Liver (tissue), 9 donors: ENCODE results near the gene ACSL3. TPM values are rescaled to one million over a fixed set of nuclear protein-coding genes. Genes with fewer than 3 reads are reported as not detected.

Experiments
- DNase-seq: peaks from one replicate; pipeline ENCODE4 v3.0.0-alpha.2; 2017; ENCODE audit warnings: low spot score
- H3K27ac ChIP-seq, 2 donors: one replicate each; pipeline ENCODE4 v1.7.0; 2013; ENCODE audit warnings: inconsistent platforms in 2 of 2, low read length in 2 of 2, control low read depth in 1 of 2, low read depth in 1 of 2, mild to moderate bottlenecking in 1 of 2
- H3K27me3 ChIP-seq, 4 donors: one replicate each; pipeline versions ENCODE4 v1.6.1 to v1.7.0; 2013; ENCODE audit warnings: low read length in 3 of 4, inconsistent platforms in 1 of 4, mild to moderate bottlenecking in 1 of 4, moderate library complexity in 1 of 4; ENCODE audit not compliant: control insufficient read depth in 4 of 4, insufficient read depth in 4 of 4
- H3K36me3 ChIP-seq, 4 donors: one replicate each; pipeline versions ENCODE4 v1.6.1 to v1.7.0; 2013; ENCODE audit warnings: low read length in 3 of 4, mild to moderate bottlenecking in 3 of 4, low read depth in 1 of 4, moderate library complexity in 1 of 4; ENCODE audit not compliant: control insufficient read depth in 4 of 4, insufficient read depth in 3 of 4
- H3K4me1 ChIP-seq, 4 donors: one replicate each; pipeline versions ENCODE4 v1.6.1 to v1.7.0; 2013; ENCODE audit warnings: low read length in 3 of 4, mild to moderate bottlenecking in 3 of 4, moderate library complexity in 1 of 4; ENCODE audit not compliant: control insufficient read depth in 4 of 4, insufficient read depth in 4 of 4
- H3K4me3 ChIP-seq, 3 donors: one replicate each; pipeline versions ENCODE4 v1.6.1 to v1.7.0; 2013; ENCODE audit warnings: low read length in 3 of 3, control low read depth in 1 of 3, low read depth in 1 of 3, mild to moderate bottlenecking in 1 of 3
- H3K9ac ChIP-seq, 2 donors: one replicate each; pipeline ENCODE4 v1.7.0; 2013; ENCODE audit warnings: low read length in 2 of 2, mild to moderate bottlenecking in 2 of 2, moderate library complexity in 2 of 2, control low read depth in 1 of 2, low read depth in 1 of 2
- H3K9me3 ChIP-seq, 4 donors: one replicate each; pipeline versions ENCODE4 v1.6.1 to v1.7.0; 2013; ENCODE audit warnings: low read length in 3 of 4; ENCODE audit not compliant: control insufficient read depth in 4 of 4
- EGR1 ChIP-seq, 2 donors: IDR thresholded peaks; 2 replicates each; pipeline ENCODE4 v1.6.1; 2016 to 2018; ENCODE audit warnings: antibody characterized with exemption in 2 of 2, low read depth in 2 of 2
- FOXA1 ChIP-seq: IDR thresholded peaks from 2 replicates; pipeline ENCODE4 v1.6.1; 2016; ENCODE audit warnings: antibody characterized with exemption
- GABPA ChIP-seq, 2 donors: IDR thresholded peaks in 1 of 2; conservative IDR thresholded peaks in 1 of 2; 2 replicates each; pipeline ENCODE4 v1.6.1; 2016; ENCODE audit warnings: antibody characterized with exemption in 2 of 2, mild to moderate bottlenecking in 1 of 2, moderate library complexity in 1 of 2
- HNF4A ChIP-seq, 2 donors: conservative IDR thresholded peaks; 2 replicates each; pipeline ENCODE4 v1.6.1; 2016; ENCODE audit warnings: antibody characterized with exemption in 2 of 2, mild to moderate bottlenecking in 2 of 2
- HNF4G ChIP-seq: IDR thresholded peaks from 2 replicates; pipeline ENCODE4 v1.6.1; 2016; ENCODE audit warnings: antibody characterized with exemption
- JUND ChIP-seq, 2 donors: IDR thresholded peaks; 2 replicates each; pipeline ENCODE4 v1.6.1; 2016; ENCODE audit warnings: antibody characterized with exemption in 2 of 2
- MAX ChIP-seq: IDR thresholded peaks from 2 replicates; pipeline ENCODE4 v1.6.1; 2016; ENCODE audit warnings: antibody characterized with exemption
- NR2F2 ChIP-seq: IDR thresholded peaks from 2 replicates; pipeline ENCODE4 v1.6.1; 2016; ENCODE audit warnings: antibody characterized with exemption
- RAD21 ChIP-seq, 2 donors: IDR thresholded peaks; 2 replicates each; pipeline ENCODE4 v1.6.1; 2016; ENCODE audit warnings: antibody characterized with exemption in 2 of 2, mild to moderate bottlenecking in 2 of 2
- RXRA ChIP-seq, 2 donors: IDR thresholded peaks; 2 replicates each; pipeline ENCODE4 v1.6.1; 2017 to 2018; ENCODE audit warnings: antibody characterized with exemption in 2 of 2, mild to moderate bottlenecking in 1 of 2
- SP1 ChIP-seq: IDR thresholded peaks from 2 replicates; pipeline ENCODE4 v1.6.1; 2018; ENCODE audit warnings: antibody characterized with exemption, mild to moderate bottlenecking
- TAF1 ChIP-seq: conservative IDR thresholded peaks from 2 replicates; pipeline ENCODE4 v1.6.1; 2016; ENCODE audit warnings: antibody characterized with exemption, mild to moderate bottlenecking
- YY1 ChIP-seq: IDR thresholded peaks from 2 replicates; pipeline ENCODE4 v1.6.1; 2016; ENCODE audit warnings: antibody characterized with exemption, mild to moderate bottlenecking
- ZBTB33 ChIP-seq: IDR thresholded peaks from 2 replicates; pipeline ENCODE4 v1.6.1; 2016; ENCODE audit warnings: antibody characterized with exemption
- WGBS: extraction: QIAGEN DNeasy Blood & Tissue Kit; methylation state at CpG from one replicate; pipeline ENCODE4 v1.1.7; 2013; 5-methylcytosine and 5-hydroxymethylcytosine counted together
- polyA plus RNA-seq, 2 donors: library from polyadenylated mRNA; stranded (reverse) in 1 of 2; unstranded in 1 of 2; fragments of 200-250 nt in 1 of 2; fragments of >200 nt in 1 of 2; fragmentation: Nextera tagmentation in 1 of 2; extraction: Ambion mirVana in 1 of 2; gene quantifications; one replicate each; pipeline versions ENCODE4 v1.2.1 to v1.2.3, GENCODE V29; 2013 to 2015
- total RNA-seq, 2 donors: library from RNA; depleted of rRNA; stranded (reverse); fragments of >200 nt; gene quantifications; one replicate each; pipeline ENCODE4 v1.2.3, GENCODE V29; 2014
- TF ChIP-seq, protein P1 (sequence below): fragments of 150-350 bp; IDR thresholded peaks from 2 replicates; pipeline ENCODE4 v1.5.1; 2017; ENCODE audit warnings: improper control_type of control experiment, low read depth, low read length; ENCODE audit not compliant: missing input control
- TF ChIP-seq, protein P2 (sequence below): IDR thresholded peaks from 2 replicates; pipeline ENCODE4 v1.6.1; 2016; ENCODE audit warnings: antibody characterized with exemption, mild to moderate bottlenecking
- TF ChIP-seq, protein P3 (sequence below): IDR thresholded peaks from 2 replicates; pipeline ENCODE4 v1.6.1; 2016; ENCODE audit warnings: antibody characterized with exemption
- donor health status: healthy.
- donor health status: healthy.
- donor health status: healthy.
- donor health status: healthy.
- donor health status: healthy.

The ACSL3 gene
- total and polyA plus RNA-seq, 4 donors: 22.2 to 66.6 (median 43.3) TPM

GRCh38 chr2:222819722-222820333 lies 41.0 kb upstream of the ACSL3 start:
- H3K9me3 ChIP-seq: no peaks in the 10 kb centered on the region
- no peak overlapping the region for H3K4me3 ChIP-seq
- H3K4me1 ChIP-seq: no peaks in the 10 kb centered on the region
- H3K36me3 ChIP-seq: no peaks in the 10 kb centered on the region
- DNase-seq: no peak
- no peaks in the 10 kb centered on the region for H3K27me3 ChIP-seq
- H3K27ac ChIP-seq: no peak overlapping the region
- TF ChIP-seq HNF4G (no peak), RXRA (IDR thresholded peaks at IDR 0.05) (no peak), HNF4A (conservative IDR thresholded peaks at IDR 0.05) (no peak), NR2F2 (no peak), GABPA (IDR thresholded peaks at IDR 0.05 in 1 of 2, conservative IDR thresholded peaks at IDR 0.05 in 1 of 2) (no peak), SP1 (no peak), JUND (IDR thresholded peaks at IDR 0.05) (no peak), RAD21 (IDR thresholded peaks at IDR 0.05) (no peak), ZBTB33 (no peak), EGR1 (IDR thresholded peaks at IDR 0.05; ENCODE audit: low read depth in 2 of 2) (no peak), FOXA1 (no peak), MAX (no peak)
- TF ChIP-seq, protein P1, sequence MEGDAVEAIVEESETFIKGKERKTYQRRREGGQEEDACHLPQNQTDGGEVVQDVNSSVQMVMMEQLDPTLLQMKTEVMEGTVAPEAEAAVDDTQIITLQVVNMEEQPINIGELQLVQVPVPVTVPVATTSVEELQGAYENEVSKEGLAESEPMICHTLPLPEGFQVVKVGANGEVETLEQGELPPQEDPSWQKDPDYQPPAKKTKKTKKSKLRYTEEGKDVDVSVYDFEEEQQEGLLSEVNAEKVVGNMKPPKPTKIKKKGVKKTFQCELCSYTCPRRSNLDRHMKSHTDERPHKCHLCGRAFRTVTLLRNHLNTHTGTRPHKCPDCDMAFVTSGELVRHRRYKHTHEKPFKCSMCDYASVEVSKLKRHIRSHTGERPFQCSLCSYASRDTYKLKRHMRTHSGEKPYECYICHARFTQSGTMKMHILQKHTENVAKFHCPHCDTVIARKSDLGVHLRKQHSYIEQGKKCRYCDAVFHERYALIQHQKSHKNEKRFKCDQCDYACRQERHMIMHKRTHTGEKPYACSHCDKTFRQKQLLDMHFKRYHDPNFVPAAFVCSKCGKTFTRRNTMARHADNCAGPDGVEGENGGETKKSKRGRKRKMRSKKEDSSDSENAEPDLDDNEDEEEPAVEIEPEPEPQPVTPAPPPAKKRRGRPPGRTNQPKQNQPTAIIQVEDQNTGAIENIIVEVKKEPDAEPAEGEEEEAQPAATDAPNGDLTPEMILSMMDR: no peak
- TF ChIP-seq, protein P2, sequence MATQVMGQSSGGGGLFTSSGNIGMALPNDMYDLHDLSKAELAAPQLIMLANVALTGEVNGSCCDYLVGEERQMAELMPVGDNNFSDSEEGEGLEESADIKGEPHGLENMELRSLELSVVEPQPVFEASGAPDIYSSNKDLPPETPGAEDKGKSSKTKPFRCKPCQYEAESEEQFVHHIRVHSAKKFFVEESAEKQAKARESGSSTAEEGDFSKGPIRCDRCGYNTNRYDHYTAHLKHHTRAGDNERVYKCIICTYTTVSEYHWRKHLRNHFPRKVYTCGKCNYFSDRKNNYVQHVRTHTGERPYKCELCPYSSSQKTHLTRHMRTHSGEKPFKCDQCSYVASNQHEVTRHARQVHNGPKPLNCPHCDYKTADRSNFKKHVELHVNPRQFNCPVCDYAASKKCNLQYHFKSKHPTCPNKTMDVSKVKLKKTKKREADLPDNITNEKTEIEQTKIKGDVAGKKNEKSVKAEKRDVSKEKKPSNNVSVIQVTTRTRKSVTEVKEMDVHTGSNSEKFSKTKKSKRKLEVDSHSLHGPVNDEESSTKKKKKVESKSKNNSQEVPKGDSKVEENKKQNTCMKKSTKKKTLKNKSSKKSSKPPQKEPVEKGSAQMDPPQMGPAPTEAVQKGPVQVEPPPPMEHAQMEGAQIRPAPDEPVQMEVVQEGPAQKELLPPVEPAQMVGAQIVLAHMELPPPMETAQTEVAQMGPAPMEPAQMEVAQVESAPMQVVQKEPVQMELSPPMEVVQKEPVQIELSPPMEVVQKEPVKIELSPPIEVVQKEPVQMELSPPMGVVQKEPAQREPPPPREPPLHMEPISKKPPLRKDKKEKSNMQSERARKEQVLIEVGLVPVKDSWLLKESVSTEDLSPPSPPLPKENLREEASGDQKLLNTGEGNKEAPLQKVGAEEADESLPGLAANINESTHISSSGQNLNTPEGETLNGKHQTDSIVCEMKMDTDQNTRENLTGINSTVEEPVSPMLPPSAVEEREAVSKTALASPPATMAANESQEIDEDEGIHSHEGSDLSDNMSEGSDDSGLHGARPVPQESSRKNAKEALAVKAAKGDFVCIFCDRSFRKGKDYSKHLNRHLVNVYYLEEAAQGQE: no peak
- H3K9ac ChIP-seq: no peak overlapping the region
- WGBS: 82% methylated on average over 2 of the region's 2 CpGs

GRCh38 chr2:222823183-222823930 lies 37.5 kb upstream of the ACSL3 start:
- H3K4me3 ChIP-seq: no peak overlapping the region
- no peak for DNase-seq
- no peaks in the 10 kb centered on the region for H3K4me1 ChIP-seq
- no peaks in the 10 kb centered on the region for H3K9me3 ChIP-seq
- H3K27me3 ChIP-seq: no peaks in the 10 kb centered on the region
- H3K27ac ChIP-seq: no peak overlapping the region
- WGBS: 94% methylated on average over 6 of the region's 6 CpGs
- no peak overlapping the region for H3K9ac ChIP-seq
- H3K36me3 ChIP-seq: no peaks in the 10 kb centered on the region
- TF ChIP-seq, protein P1: no peak
- TF ChIP-seq SP1 (no peak), HNF4G (no peak), RXRA (IDR thresholded peaks at IDR 0.05) (no peak), RAD21 (IDR thresholded peaks at IDR 0.05) (no peak), NR2F2 (no peak), EGR1 (IDR thresholded peaks at IDR 0.05; ENCODE audit: low read depth in 2 of 2) (no peak), GABPA (IDR thresholded peaks at IDR 0.05 in 1 of 2, conservative IDR thresholded peaks at IDR 0.05 in 1 of 2) (no peak), MAX (no peak), TAF1 (no peak), YY1 (no peak)
- TF ChIP-seq, protein P3, sequence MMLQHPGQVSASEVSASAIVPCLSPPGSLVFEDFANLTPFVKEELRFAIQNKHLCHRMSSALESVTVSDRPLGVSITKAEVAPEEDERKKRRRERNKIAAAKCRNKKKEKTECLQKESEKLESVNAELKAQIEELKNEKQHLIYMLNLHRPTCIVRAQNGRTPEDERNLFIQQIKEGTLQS: no peak
